IPS DF 4.7 (cell line): ENCODE data around the gene NELFB.

Source experiments
- DNase-seq: peaks from one replicate; pipeline ENCODE4 v3.0.0-alpha.2; 2013; ENCODE audit warnings: low spot score; ENCODE audit errors: extremely low read depth

The NELFB gene

DNA sequence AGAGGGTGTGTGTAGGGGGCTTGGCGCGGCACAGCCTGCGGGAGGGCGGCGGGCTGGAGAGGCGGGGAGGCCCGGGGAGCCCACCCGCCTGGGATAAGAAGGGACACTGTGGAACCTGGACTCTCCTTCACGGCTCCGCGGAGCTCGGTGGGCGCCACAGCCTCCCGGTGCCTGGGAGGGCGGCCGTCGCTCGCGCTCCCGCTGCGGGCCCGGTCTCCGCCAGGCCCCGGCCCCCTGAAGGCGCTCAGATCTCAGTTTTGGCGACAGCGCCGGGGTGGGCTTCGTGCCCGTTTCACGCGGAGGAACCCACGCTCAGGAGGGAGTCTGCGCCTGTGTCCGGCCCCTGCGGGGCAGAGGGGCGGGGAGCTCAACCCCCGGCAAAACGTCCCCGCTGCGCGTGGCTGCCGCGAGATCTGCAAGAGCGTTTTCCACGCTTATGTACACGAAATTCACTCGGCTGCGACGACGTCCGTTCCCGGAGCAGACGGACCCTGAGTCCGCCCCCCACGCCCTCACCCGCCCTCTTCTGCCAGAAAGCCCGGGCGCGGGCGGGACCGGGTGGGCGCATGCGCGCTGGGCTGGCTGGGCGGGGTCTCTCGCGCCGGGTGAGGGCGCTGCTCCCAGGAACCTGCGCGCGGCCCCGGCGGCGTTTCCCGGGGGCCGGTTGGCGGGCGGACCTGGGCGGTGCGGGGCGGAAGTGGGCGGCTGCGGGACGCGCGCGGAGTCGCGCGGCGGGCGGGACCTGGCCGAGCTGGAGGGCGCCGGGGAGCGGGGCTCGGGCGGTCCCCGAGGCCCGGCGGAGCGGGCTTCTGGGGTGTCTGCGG lies at the start of gene NELFB:
NELFB (plus strand) TSS at position 704 of the 824 bp plus-strand sequence.
- no peak for DNase-seq

DNA sequence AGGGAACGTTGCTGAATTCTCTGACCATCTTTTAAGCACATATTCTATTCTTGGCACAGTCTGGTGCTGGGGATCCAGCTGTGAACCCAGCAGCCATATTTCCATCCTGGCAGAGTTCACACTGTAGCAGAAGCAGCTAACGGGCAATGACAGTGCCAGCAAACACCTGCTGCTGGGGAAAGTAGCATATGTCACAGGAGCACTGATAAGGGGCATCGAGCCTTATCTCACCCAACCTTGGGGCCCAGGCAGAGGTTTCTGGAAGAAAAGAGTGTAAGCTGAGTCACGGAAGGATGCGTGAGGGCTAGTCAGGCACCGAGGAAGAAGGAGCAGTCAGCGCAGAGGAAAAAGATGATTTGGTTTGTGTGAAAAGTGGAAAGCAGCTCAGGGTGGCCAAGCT lies 48.5 kb upstream of the NELFB start:
- DNase-seq, result no peak

DNA sequence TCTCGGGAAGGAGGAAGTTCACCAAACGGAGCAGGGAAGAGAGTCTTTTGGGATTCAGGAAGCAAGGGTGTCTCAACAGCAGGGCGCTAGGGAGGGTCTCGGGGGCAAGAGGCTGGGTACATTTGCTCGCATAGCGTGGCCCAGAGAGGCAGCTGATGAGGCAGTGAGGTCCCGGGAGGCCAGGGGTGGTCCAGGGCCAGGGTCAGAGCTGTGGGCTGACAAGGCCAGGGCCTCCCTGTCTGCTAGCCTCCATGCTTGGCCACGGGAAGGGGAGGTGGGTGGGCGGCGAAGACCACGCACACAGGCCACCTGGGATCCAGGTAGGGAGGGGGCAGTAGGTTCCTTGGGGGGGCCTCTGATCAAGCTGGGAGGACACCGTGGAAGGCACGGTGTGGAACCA lies 43.6 kb upstream of the NELFB start:
- DNase-seq, result no peak

DNA sequence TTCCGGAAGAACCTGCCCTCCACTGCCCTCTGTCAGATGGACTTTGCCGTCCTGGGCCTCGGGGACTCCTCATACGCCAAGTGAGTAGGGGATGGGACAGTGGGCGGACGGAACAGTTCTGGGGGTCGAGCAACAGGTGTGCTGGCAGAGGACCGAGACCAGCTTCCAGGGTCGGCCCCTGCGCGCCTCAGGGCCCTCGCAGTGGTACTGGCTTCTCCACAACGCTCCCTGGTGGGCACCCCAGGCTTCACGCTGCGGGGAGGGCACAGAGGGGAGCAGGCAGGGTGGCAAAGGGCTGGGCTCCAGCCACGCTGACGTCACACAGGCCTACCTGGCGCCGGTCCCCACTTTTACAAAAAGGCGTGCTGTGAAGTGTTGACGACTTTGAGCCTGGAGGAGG lies 42.6 kb upstream of the NELFB start:
- no peak for DNase-seq

DNA sequence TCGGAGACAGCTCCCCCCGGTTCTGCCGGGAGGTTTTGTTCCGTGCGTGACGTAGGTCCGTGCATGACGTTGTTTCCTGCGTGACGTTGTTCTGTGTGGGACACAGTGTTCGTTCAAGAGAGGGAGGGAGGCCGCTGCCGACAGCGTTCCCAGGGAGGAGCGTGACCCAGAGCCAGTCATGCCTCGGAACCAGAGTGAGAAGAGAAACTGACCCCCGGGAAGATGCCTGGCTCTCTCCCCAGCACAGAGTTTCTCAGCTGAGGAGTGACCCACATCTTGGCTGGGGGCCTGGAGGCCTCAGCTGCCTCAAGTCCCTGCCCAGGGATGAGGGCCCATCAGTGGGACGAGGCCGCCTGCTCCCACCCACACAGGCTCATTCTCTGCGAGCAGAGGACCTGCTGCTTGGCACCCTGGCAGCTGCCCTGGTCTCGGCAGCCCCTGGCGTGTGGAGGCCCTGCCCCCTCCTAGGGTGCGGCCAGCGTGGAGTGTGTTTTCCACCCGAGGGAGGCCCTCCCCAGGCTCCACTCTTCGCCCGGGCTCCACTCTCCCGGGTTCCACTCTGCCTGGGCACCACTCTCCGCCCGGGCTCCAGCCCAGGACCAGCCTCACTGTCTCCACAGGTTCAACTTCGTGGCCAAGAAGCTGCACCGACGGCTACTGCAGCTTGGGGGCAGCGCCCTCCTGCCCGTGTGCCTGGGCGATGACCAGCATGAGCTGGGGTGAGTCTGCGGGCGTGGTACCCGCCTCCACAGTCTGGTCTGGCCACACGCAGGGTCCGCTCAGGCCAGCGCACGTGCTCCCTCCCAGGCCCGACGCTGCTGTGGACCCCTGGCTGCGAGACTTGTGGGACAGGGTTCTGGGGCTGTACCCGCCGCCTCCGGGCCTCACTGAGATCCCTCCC lies 41.7 kb upstream of the NELFB start:
- DNase-seq, result no peak

DNA sequence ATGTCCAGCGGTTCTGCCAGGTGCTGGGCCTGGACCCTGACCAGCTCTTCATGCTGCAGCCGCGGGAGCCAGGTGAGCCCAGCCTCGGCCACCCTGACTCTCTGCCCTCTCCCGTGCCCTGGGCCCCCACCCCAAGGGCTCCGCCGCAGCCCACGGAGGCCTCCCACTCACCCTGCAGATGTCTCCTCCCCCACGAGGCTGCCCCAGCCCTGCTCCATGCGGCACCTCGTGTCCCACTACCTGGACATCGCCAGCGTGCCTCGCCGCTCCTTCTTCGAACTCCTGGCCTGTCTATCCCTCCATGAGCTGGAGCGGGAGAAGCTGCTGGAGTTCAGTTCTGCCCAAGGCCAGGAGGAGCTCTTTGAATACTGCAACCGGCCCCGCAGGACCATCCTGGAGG lies 40.5 kb upstream of the NELFB start:
- DNase-seq, result no peak

DNA sequence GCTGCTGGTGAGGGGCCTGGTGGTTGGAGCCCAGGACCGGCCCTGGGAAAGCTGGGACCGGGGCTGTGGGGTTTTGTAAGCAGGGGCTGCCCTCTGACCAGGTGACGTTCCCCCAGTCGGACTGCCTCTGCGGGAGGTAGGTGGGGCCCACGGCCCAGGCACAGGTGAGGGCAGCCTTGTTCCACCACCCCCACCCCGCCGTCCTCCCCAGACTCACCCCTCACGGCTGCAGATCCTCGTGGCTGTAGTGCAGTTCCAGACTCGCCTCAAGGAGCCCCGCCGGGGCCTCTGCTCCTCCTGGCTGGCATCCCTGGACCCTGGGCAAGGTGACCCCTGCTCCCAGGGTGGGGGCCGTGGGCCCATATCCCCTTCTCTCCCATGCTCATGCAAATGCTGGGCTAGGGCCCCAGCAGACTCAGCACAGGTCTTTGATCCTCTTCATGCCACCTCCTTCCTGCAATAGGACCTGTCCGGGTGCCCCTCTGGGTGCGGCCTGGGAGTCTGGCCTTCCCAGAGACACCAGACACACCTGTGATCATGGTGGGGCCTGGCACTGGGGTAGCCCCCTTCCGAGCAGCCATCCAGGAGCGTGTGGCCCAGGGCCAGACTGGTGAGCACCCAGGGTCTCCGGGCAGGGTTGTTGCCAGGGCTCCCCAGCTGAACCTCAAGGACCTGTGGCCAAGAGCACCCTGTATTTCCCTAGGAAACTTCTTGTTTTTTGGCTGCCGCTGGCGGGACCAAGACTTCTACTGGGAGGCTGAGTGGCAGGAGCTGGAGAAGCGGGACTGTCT lies 39.7 kb upstream of the NELFB start:
- no peak for DNase-seq

DNA sequence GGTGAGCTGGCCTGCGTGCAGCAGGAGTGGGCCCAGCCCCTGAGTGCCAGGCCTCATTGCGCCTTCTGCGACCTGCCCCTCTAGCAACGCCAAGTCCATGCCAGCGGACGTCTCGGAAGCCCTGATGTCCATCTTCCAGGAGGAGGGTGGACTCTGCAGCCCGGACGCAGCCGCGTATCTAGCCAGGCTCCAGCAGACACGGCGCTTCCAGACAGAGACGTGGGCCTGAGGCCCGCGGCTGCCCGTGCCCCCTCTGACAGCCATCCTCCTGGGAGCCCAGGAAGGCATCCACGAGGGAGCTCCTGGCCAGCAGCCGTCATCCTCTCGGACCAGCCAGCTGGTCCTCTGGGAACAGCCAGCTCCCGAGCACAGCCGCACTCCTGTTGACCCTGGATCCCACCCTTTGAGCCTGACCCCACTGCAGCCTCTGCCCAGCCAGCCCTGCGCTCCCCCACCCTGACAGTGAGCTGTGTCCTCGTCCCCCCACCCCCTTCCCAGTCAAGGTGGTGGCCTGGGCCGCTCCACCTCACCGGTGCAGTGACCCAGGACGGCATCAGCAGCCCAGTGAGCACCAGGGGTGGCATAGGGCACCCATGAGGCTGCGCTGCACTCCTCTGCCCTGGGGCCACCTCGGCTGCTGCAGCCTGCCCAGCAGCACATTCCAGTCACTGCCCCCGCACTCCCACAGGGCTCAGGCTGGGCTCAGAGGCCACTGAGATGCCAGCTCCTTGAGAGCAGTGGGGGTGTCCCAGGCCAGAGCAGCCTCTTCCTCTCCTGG lies 38.8 kb upstream of the NELFB start:
- DNase-seq, result no peak

DNA sequence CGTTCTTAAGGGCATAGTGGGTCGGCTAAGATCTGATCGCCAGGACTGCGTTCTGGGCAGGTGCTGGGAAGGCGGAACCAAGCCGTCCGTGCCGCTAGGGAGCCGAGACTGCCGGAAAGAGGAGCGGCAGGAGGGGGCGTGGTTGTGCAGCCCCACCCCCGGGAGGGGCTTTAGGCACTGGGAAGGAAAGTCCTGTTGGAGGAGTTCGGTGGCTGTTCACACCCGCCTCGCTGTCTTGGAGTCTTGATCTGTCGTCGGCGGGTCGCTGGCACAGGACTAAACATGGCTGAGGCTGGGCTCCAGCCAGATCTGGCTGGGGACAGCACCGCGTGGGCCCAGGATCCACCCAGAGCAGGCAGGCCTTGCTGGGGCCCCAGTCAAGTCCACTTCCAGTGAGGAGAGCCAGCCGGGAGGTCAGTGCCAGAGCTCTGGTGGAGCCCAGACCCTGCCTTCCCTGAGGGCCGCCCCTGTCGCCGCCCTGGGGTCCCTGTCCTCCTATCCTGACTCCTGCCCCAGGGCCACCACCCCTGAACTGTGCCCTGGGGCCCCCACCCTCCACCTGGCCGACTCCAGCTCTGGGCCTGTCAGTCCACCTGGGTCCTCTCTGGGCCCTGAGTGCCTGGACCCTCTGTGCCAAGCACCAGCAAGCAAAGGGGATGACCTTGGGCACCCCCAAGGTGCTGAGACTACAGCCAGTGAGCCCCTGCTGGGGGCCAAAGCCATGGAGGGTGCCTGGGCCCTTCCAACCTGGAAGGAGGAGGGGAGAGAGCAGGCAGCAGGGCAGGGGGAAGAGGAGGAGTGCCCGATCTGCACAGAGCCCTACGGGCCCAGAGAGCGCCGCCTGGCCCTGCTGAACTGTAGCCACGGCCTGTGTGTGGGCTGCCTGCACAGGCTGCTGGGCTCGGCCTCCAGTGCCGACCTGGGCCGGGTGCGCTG lies 37.6 kb upstream of the NELFB start:
- no peak for DNase-seq

DNA sequence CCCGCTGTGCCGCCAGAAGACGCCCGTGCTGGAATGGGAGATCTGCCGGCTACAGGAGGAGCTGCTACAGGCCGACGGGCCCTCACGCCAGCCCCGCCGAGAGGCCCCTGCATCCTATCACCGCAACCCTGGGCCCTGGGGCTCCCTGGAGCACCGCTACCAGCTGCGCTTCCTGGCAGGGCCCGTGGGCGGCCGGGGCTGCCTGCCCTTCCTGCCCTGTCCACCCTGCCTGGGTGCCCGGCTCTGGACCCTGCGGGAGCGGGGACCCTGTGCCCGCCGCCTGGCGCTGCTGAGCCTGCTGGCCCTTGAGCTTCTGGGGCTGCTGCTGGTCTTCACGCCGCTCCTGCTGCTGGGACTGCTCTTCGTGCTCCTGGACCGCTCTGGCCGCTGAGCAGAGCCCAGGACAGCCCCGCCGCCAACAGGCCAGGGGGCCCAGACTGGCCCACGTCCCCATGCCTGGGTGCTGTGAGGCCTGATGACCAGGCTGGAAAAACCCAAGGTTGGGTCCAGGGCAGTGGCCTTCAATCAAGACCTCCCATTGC lies 36.8 kb upstream of the NELFB start:
- DNase-seq, result no peak

DNA sequence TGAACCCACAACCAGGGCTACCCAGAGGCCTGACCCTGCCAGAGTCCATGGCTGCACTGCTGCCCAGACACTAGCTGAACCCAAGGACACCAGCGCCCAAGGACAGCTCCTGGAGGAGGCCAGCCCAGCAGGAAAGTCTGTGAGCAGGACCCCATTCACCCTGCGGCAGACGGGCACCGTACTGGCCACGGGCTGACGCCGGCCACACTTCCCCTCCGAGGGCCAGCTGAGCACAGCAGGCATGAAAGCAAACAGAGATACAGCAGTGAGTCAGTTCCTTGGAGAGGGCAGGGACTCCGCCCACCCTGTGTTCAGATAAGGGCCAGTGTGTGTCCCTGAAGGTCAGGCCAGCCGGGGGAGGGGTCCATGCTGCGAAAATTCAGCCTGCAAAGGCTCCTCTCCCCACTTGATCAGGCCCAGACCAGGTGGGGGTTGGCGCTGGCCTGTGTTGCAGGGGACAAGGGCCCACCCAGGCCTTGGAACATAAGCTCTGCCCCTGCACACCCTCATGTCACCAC lies 36.3 kb upstream of the NELFB start:
- DNase-seq, result no peak

DNA sequence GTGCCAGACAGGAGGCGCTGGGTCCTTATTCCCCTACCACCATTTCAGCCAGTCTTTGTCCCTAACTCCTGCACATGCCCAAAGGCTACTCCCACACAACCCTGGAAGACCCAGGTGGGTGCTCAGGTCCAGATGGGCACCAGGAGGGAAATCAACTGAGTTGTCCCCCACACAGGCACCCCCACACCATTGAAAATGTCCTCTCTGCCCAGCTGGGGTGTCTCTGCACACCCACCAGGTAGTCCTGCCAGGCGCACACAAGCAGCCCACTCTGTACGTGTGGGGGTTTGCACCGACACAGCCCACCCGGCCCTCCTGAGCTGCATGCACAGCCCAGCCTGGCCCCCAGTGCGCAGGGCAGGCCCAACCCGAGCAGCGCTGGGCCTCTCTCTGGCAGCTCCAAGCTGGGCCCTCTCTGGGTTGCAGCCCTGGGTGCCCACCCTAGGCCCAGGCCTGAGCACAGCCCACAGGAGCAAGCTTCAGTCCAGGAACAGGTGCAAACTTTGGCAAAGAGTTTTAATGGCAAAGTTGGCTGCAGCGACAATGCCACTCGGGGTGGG lies 35.3 kb upstream of the NELFB start:
- DNase-seq, result no peak

DNA sequence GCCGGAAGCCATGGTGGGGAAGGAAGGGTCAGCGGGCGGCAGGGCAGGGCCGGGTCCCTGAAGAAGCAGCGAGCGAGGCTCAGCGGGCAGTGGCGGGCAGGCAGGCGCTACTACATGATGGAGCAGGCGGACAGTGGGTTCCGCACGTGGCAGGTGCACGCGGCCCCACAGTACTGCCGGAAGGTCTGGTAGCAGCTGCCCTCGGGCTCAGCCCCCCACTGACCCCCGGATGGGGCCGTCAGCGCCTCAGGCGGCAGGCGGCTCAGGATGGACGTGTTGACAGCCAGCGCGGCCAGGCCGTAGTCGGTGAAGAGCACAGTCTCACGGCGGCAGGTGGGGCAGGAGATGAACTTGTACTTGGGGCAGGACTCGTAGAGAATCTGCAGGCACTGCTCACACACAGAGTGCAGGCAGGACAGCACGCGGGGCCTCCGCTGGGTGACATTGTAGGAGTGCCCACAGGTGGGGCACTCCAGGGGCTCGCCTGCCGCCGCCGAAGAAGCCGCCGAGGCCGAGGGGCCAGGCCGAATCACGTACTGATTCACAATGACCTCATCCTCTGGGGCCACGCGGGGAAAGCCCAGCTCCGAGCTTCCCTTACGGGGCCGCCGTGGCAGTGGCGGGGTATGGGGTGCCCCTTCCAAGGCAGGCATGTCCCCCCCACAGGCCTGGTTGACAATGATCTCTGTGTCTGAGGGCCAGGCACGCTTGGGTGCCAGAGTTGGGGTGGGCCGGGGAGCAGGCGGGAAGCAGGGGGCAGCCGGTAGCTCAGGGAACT lies 34.6 kb upstream of the NELFB start:
- no peak for DNase-seq

DNA sequence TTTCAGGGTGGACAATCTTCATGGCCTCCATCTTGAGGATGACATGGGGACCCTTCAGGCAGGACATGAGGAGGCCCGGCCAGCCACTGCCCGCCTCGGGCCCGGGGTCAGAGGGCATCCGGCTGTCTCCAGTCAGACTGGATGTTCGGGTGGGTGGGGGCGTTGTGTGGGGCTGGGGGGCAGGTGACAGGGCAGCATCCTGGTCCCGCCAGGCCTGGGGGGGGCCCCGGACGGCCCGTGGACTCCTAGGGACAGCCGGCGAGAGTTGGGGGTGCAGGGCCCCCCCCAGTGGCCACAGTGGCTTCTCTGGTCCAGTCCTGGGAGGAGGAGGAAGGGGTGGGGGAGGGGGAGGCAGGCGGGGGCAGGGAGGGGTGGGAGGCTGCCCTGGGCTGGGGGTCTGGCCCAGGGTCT lies 34.0 kb upstream of the NELFB start:
- DNase-seq, result no peak

DNA sequence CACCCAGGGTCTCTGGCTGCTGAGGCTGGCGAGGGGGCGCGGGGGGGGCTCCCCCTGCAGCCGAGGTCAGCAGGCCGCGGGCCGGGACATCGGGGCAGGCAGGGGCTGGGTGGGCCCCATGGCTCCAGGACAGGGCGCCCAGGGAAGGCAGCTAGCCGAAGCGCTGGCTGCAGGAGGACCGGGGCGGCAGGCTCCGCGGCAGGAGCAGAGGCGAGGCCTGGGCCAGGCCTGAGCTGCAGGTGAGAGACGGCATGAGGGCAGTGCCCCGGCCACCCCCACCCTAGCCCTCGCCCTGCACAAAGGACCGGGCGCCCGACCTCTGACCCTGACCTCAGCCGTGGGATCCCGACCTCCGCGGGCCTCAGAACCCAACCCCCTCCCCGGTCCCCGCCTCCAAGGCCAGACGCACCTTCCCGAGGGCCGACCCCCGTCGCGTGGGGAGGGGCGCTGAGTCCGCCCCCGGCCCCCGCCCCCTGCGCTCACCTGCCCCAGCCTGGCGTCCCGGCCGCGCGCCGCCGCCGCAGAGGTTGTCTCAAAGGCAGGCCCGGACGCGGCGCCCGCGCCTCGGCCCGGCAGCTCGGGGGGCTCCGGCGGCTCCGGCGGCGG lies 33.5 kb upstream of the NELFB start:
- DNase-seq, result no peak

DNA sequence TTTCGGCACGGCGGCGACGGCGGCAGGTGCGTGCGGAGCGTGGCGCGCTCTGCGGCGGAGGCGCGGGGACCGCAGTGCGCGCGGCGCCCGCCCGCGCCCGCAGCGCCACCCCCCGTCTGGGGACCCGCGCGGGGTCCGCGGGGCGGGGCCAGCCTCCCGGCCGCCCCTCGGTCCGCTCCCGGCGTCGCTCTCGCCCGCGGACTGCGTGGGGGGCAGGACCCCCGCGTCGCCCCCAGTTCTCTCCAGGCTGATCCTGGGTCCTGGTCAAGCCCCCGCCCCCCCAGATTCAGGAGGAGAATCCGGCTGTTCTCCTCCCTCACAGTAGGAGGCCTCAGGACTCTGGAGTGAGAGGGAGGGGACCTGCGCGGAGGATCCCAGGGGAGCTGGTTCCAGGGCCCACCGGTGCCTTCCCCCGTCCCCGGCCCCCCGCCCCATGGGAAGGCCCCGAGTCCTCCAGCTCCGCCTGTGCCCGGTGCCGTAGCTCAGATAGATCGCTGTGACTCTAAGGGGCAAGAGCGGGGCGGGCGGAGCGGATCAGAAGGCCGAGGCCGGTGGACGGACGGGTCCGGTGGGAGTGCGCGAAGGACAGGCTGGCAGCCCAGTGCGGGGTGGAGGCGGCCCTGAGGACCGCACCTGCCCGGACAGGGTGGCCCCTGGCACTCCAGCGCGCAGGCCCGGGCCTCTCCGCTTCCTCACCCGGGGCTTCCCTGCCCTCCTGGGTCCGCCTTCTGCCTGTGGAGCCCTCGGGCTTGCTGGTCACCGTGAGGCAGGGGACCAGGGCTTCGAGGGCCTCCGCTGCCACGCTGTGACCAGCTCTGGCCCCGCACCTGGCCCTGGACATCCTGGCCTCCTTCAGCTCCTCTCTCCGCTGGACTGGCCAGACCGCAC lies 32.7 kb upstream of the NELFB start, which contains the start of gene RNF208:
RNF208 (minus strand) TSS at position 51 of the 888 bp plus-strand sequence. CDS start 1,028 bp downstream, outside the sequence.
- no peak for DNase-seq
